ENCODE measurements around the gene SULT1A1.
"Not testable (repeated sequence)": the region's sequence is repeated elsewhere in the genome, so short reads cannot be mapped to it uniquely, and the experiment has no call there.

The SULT1A1 gene

DNA sequence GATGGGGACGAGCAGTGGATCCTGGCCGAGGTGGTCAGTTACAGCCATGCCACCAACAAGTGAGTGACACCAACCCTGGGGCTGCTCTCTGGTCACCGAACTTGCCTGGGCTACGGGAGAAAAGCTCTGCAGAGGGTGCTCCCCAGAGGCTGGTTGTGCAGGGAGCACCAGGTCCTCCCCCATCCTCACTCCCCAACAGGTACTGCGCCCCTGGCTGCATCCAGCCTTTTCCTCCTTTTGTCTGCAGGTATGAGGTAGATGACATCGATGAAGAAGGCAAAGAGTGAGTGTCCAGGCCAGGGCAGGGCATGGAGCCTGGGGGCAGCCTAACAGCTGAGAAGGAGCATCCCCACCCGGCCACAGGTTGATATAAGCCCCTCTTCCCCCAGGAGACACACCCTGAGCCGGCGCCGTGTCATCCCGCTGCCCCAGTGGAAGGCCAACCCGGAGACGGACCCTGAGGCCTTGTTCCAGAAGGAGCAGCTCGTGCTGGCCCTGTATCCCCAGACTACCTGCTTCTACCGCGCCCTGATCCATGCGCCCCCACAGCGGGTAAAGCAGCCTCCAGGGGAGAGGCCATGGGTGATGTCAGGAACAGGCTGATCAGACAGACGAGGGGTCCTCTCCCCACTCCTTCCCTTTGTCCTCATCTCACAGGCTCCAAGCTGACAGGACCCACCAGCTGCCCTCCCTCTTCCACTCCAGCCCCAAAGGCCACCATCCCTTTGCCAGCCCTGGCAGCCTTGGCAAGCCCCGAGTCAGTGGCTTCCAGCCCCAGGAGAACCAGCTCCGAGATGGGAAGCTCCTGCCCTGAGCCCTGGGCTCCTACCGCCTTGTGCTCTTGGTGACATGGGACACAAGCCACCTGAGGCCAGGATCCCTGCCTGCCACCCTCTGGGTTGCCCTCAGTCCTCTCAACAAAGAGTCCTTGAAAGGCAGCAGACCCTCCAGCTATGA is 19.2 kb downstream of the SULT1A1 start:
- no peak for DNase-seq (ENCODE audit: low spot score)

DNA sequence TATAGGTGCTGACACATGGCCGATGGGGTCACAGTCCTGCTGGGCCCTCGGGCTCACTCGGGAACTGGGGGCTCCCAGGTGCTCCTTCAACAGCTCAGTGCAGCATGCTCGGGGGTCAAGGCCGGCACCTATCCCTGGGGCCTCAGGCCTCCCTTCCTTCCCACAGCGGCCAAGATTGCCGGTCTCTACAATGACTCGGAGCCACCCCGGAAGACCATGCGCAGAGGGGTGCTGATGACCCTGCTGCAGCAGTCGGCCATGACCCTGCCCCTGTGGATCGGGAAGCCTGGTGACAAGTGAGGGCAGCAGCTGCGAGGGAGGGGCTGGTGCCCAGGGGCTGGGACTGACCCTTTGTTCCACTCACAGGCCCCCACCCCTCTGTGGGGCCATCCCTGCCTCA is 19.9 kb downstream of the SULT1A1 start:
- DNase-seq (ENCODE audit: low spot score): no peak

DNA sequence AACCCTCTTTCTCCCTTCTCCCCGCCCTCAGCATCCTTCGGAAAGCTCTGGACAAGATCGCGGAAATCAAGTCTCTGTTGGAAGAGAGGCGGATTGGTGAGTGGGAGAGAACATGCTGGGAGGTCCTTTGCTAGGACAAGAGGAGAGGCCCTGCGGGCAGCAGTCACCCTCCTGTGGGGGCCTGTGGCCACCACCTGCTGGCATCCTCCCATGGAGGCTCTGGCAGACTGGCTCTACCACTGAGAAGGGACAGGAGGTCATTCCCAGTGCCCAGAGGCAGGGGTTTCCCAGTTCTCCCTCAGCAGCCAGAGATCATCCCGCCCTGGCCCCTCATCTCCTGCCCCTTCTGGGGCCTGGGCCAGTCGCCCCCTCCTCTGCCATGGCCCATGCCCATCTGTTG is 20.8 kb downstream of the SULT1A1 start:
- no peak for DNase-seq (ENCODE audit: low spot score)

DNA sequence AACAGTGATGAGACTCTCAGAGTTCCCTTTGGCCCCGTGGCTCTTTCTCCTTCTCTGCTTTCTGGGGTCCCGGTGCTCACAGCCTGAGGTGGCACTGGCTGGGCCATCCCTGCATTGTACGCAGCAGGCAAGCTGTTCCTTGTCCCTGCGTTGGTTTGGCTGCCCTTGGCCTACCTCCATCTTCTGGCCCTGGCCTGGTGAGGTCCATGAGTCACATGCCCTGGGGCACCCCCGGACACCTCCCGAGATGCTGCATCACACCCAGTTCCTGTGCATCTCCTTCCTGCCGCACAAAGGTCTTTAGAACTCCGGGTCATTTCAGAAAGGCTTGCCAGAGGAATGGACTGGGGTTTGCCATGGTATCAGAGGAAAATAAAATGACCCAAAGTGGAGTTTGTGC is 22.5 kb downstream of the SULT1A1 start:
- DNase-seq (ENCODE audit: low spot score): no peak

DNA sequence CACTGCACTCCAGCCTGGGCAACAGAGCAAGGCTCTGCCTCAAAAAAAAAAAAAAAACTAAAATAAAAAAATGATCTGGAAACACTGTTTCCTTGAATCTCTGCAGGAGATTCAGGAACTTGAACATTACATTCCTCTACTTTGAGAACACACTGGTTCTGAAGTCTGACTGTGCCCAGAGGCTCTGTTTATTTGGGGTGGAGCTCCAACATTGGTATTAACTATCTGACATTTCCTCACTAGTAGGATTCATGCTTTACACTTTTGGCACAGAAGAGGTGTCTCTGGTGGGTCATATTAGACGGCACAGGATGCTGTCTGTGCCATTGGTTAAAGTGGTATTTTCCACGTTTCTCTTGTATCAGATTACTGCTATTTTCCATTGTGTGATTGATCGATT is 23.4 kb downstream of the SULT1A1 start:
- DNase-seq (ENCODE audit: low spot score): no peak

DNA sequence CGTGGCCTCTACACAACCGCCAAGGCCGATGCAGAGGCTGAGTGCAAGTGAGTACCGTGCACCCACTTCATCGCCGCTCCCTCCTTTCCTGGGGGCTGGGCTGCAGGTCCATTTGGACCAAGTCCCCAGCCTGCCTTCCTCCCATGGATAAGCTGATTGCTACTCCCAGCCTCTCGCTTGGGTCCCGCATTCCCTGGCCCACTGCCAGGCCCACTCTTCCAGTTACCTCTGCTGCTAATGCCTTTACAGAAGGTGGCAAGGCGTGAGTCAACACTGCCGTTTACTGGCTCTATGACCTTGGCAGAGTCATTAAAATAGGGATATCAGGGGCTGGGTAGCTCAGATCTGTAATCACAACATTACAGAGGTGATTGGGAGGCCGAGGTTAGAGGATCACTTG is 24.2 kb downstream of the SULT1A1 start:
- DNase-seq (ENCODE audit: low spot score): no peak

DNA sequence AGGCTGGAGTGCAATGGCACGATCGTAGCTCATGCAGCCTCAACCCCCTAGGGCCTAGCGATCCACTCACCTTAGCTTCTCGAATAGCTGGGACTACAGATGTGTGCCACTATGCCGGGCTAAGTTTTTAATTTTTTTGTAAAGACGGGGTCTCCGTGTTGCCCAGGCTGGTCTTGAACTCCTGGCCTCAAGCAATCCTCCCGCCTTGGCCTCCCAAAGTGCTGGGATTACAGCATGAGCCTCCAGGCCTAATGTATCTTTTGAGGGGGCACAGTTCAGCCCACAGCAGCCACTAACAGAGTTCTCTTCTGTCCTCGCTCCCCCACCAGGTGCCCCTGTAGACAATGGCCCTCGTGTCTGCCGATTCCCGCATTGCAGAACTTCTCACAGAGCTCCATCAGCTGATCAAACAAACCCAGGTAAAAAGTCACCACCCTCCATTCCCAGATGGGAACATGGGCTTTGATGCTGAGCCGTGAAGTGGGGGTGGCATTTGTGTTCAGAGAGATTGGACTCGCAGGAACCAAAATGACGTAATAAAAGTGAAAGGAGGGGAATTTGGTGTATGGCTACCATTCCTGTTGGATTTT is 29.0 kb downstream of the SULT1A1 start:
- DNase-seq (ENCODE audit: low spot score): no peak

DNA sequence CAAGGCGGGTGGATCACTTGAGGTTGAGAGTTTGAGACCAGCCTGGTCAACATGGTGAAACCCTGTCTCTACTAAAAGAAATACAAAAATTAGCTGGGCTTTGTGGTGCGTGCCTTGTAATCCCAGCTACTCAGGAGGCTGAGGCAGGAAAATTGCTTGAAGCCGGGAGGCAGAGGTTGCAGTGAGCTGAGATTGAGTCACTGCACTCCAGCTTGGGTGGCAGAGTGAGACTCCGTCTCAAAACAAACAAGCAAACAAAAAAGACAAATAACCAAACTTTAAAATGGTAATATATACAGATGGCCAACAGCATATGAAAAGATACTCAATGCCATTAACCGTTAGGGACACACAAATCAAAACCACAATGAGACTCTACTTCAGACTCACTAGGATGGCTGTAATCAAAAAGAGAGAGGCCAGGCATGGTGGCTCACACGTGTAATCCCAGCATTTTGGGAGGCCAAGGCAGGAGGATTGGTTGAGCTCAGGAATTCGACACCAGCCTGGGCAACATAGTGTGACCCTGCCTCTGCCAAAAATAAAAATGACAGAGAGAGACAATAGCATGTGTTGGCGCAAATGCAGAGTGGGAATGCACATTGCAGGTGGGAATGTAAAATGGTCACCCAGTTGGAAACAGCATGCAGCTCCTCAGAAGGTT is 34.3 kb downstream of the SULT1A1 start:
- DNase-seq (ENCODE audit: low spot score): no peak

DNA sequence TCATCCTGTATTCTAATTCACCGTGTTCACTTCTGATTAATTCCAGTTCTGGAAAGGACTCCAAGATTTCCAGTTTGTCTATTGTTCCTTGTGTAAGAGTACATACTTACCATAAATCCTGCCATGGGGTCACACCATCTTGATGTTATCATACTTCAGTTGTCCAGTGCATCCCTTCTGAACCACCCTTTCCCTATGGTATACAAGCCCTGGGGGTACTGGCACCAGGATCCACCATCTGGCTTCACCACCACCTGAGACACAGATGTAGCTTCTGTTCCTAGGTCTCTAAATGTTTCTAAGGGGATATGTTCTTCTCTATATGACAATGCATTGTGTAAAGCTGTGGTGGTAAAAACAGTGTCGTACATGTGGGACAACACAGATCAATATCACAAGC is 34.9 kb downstream of the SULT1A1 start:
- no peak for DNase-seq (ENCODE audit: low spot score)

DNA sequence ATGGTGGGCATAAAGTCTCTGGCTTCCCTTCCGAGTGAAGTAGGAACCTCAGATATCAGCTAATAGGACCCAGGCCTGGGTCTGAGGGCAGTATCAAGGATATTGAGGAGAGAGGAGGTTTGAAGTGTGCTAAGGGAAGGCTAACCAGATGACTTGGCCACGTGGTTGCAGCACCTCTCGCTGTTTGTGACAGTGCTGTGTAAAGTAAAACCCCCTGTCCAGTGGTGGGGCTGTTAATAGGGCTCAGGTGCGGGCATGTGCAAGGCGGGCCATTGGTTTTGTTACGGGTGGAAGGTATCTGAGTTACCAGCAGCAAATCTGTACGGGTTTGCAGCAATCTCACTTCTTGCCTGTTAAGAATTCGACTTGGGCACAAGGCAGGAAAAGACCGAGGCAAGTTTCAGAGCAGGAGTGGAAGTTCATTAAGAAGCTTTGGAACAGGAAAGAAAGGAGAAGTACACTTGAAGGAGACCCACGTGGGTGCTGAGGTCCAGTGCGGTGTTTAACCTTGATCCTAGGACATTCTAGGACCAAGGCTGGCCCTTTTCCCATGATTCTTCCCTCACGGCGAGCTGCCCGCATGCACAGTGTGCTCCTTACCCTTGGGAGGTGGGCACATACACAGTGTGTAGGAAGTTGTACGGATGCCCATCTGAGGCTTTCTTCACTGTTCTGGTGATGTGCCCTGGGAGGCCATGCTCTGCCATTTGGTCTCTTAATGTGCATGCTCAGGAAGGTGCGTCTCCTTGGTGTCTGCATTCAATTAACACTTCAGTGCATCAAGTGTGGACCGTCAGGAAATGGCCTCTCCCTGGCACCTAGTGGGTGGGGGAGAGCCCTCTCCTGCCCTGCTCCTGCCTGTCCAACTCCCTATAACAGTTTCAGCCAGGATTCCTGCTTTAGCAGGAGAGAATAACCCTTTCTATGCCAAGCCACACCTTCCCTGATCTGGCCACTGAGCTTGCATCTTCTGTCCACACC is 35.8 kb downstream of the SULT1A1 start:
- DNase-seq (ENCODE audit: low spot score): no peak

DNA sequence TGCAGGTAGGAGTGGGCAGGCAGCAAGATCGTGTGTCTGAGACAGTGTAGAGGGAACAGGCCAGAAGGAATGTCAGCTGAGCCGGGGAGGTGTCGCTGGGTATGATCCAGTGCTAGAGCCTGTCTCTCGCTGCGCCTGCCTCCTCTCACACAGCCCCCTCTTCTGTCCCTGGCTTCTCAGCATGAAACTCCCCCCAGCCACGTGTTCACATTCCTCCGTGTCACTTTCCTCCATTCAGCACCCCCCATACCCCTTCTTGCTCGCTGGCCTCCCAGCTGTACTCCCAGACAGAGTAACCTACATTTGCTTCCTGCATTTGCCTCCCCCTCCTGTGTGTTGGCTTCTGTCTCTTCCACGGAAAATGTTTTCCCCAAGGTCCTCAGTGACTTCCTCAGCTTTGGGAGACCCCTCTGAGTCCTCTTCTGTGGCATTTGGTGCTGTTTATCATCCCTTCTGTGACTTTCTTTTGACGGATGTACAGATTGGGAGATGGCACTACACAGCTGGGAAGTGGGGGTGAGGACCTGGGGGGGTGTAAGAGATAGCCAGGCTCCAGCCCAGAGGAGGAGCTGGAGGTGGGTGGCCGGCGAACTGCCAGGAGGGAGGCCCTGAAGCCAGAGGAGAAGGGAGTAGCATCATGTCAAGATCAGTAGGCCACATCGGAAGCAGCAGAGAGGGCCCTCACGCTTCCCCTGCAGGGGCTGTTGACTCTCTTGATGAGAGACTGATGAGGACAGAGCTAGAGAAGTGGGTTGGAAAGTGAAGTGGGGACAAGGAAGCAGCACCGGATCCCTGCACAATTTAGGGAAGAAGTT is 36.9 kb downstream of the SULT1A1 start:
- DNase-seq (ENCODE audit: low spot score): no peak

DNA sequence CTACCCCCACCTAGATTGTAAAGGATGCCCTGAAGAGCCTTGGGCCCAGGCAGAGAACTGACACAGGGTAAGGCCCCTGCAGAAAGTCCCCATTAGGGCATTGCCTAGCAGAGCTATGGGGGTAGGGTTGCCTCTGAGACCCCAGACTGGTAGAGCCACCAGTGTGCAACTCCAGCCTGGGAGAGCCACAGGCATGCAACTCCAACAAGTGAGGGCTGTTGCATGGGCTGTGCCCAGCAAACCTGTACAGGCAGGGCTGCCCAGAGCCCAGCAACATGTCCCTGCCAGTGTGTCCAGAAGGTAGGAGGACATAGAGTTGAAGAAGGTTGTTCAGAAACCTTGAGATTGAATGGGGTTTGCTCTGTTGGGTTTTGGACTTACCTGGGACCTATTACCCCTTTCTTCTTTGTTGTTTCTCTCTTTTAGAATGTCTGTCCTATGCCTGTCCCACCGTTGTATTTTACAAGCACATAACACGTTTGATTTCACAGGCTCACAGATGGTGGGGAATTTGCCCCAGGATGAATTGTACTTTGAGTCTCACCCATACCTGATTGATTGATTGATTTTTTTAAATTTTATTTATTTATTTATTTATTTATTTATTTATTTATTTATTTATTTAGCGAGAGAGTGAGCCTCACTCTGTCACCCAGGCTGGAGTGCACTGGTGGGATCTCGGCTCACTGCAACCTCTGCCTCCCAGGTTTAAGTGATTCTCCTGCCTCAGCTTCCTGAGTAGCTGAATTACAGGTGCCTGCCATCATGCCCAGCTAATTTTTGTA is 39.7 kb downstream of the SULT1A1 start:
- DNase-seq (ENCODE audit: low spot score): no peak

DNA sequence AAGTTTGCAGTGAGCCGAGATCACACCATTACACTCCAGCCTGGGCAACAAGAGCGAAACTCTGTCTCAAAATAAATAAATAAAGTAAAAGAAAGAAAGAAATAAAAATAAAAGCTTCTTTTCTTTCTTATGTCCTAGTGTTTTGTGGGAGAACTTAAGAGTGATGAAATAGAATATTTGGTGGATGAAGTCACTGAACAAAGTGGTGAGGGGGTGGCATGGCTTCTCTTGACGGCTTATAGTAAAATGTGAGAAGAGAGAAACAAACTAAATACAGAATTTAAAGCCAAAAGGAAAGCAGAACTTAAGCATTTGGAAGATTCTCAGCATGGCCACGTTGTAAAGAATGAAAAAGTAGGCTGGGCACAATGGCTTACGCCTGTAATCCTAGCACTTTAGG is 40.8 kb downstream of the SULT1A1 start:
- DNase-seq (ENCODE audit: low spot score): no peak

DNA sequence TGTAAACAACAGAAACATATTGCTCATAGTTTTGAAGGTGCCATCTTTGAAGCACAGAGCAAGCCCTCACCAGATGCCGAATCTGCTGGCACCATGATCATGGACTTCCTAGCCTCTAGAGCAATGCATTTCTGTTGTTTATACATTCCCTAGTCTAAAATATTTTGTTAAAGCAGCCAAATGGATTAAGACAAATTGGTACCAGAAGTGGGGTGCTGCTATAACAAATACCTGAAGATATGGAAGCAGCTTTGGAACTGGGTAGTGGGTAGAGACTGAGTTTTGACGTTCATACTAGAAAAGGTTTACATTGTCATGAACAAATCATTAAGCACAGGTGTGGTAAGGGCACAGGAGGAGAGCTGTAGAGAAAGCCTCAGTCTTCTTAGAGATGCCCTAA is 42.6 kb downstream of the SULT1A1 start:
- DNase-seq (ENCODE audit: low spot score): no peak

DNA sequence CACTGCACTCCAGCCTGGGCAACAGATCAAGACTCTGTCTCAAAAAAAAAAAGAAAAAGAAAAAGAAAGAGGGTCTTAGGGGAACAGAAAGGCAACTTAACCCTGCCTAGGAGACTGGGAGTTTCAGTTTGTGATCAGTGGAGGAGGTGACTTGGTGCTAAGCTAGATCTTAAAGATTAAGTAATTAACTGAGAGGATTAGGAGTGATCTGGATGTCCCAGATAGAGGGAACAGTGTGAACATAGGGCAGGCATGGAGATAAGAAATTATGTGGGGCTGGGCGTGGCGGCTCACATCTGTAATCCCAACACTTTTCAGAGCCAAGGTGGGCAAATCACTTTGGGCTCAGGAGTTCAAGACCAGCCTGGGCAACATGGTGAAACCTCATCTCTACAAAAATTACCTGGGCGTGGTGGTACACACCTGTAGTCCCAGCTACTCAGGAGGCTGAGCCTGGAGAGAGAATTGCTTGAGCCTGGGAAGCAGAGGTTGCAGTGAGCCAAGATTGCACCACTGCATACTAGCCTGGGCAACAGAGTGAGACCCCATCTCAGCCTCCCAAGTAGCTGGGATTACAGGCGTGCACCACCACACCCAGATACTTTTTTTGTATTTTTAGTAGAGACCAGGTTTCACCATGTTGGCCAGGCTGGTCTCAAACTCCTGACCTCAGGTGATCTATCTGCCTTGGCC is 43.5 kb downstream of the SULT1A1 start:
- DNase-seq (ENCODE audit: low spot score): not testable (repeated sequence)

DNA sequence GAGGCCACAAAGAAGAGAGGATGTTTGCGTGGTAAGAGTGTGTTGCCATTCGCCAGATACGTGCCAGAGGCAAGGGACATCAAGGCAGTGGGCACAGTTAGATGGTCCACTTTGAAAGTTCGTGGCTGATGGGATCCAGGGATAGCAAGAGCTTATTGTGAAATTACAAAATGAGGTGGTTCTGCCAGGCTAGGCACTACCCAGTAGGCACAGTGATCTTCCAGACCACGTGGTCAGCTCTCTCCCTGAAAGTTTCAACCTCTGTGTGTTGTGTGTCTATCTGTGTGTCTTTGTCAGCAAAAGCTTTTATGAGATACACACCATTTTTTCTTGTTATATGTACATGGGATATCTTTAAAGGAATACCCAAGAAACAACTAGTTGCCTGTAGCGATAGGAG is 46.6 kb downstream of the SULT1A1 start:
- no peak for DNase-seq (ENCODE audit: low spot score)

DNA sequence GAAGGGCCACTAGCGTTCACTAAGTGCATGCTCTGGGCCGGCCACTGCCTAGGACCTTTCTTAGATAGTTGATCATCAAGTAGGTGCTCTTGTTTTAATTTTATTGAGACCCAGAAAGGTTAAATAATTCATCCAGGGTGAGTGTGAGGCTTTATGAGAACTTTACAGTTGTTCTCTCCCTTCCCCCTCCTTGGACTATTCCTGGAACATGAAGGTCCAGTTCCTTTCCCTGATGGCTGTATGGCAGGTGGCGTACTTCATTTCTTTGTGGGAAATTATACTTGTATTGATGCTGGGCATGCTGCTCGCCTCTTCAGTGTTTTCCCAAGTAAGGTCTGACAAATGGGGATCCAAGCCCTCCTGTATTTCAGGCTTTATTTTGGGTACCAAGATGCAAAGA is 47.6 kb downstream of the SULT1A1 start:
- DNase-seq (ENCODE audit: low spot score): no peak

DNA sequence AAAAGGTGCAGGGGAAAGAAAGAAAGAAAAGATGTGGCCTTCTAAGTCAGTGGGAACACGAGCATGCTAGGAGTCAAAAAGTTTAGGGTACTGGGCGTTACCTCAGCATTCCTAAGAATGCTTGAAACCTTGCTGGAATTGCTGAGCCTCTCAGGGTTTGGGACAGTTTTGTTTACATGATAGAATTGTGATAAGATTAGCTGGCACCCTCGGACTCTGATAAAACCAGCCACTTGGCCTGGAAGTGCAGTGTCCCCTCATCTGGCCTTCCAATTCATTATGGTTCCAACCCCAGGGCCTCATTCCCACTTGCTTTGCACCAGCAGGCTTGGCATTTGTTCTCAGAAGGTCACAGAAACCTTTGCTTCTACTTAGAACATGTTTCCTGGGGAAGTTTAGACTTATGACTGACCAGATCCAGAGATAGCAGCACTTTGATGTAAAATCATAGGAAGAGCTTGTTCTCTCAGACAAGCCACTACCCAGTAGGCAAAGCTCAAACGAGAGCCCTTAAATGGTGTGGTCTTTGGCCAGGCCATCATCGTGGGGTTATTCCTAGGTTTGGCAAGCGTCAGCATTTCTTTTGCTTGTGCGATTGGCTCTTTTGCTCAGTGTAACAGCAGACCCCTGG is 48.2 kb downstream of the SULT1A1 start:
- no peak for DNase-seq (ENCODE audit: low spot score)

DNA sequence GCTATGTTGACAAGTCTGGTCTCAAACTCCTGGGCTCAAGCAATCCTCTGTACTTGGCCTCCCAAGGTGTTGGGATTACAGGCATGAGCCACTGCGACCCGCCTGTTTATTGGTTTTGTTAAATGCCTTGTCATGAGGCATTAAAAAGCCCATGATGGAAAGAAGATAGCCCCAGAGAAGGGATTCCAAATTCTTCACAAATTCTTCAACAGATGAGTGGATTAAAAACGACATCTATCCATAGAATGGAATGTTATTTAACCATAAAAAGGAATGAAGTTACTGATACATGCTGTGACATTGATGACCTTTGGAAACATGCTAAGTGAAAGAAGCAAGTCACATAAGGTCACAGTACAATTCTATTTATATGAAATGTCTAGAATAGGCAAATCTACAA is 51.4 kb downstream of the SULT1A1 start:
- no peak for DNase-seq (ENCODE audit: low spot score)
